HepG2 (cell line): Measurements from ENCODE around the gene FAM219A. TPM values are rescaled to one million over a fixed set of nuclear protein-coding genes. Genes with fewer than 3 reads are reported as not detected.

Experiments
- BRF2 ChIP-seq: sonication (generic); formaldehyde crosslinking; IDR thresholded peaks from 2 replicates; pipeline ENCODE4 v1.8.1; 2022; ENCODE audit warnings: mild to moderate bottlenecking, missing genetic modification reagents
- ETV6 ChIP-seq: sonication (generic); formaldehyde crosslinking; conservative IDR thresholded peaks from 2 replicates; pipeline ENCODE4 v1.4.0; 2020; ENCODE audit warnings: missing genetic modification reagents
- HES4 ChIP-seq: sonication (generic); formaldehyde crosslinking; IDR thresholded peaks from 2 replicates; pipeline ENCODE4 v1.9.0; 2021; ENCODE audit warnings: mild to moderate bottlenecking, missing genetic modification reagents, borderline replicate concordance
- IRF1 ChIP-seq: sonication (generic); formaldehyde crosslinking; IDR thresholded peaks from 2 replicates; pipeline ENCODE4 v1.4.0; 2020; ENCODE audit warnings: low read depth, mild to moderate bottlenecking, missing genetic modification reagents
- MZF1 ChIP-seq: sonication (generic); formaldehyde crosslinking; IDR thresholded peaks from 2 replicates; pipeline ENCODE4 v1.8.1; 2023; ENCODE audit warnings: mild to moderate bottlenecking, missing genetic modification reagents, borderline replicate concordance
- NFIB ChIP-seq: sonication (generic); formaldehyde crosslinking; IDR thresholded peaks from 2 replicates; pipeline ENCODE4 v1.9.0; 2021; ENCODE audit warnings: missing genetic modification reagents, mild to moderate bottlenecking, borderline replicate concordance
- RAD51 ChIP-seq: fragments of 450-650 bp; IDR thresholded peaks from 2 replicates; pipeline ENCODE4 v1.6.1; 2016; ENCODE audit warnings: borderline replicate concordance
- SP2 ChIP-seq: sonication (generic); formaldehyde crosslinking; IDR thresholded peaks from 2 replicates; pipeline ENCODE4 v1.5.1; 2020; ENCODE audit warnings: mild to moderate bottlenecking, missing genetic modification reagents
- ZNF256 ChIP-seq: sonication (generic); formaldehyde crosslinking; conservative IDR thresholded peaks from 2 replicates; pipeline ENCODE4 v1.4.0; 2020; ENCODE audit warnings: missing genetic modification reagents
- ZNF350 ChIP-seq: sonication (generic); formaldehyde crosslinking; IDR thresholded peaks from 2 replicates; pipeline ENCODE4 v1.4.0; 2020; ENCODE audit warnings: mild to moderate bottlenecking, low read depth, missing genetic modification reagents, borderline replicate concordance
- ZNF44 ChIP-seq: sonication (generic); formaldehyde crosslinking; IDR thresholded peaks from 2 replicates; pipeline ENCODE4 v1.5.1; 2020; ENCODE audit warnings: mild to moderate bottlenecking, missing genetic modification reagents
- ZNF557 ChIP-seq: sonication (generic); formaldehyde crosslinking; IDR thresholded peaks from 2 replicates; pipeline ENCODE4 v1.4.0; 2020; ENCODE audit warnings: missing genetic modification reagents
- ZNF589 ChIP-seq: sonication (generic); formaldehyde crosslinking; conservative IDR thresholded peaks from 2 replicates; pipeline ENCODE4 v1.8.0; 2022; ENCODE audit warnings: mild to moderate bottlenecking, moderate library complexity, missing genetic modification reagents
- ZNF598 ChIP-seq: sonication (generic); formaldehyde crosslinking; IDR thresholded peaks from 2 replicates; pipeline ENCODE4 v1.5.1; 2020; ENCODE audit warnings: mild to moderate bottlenecking, missing genetic modification reagents, borderline replicate concordance
- ZNF737 ChIP-seq: sonication (generic); formaldehyde crosslinking; IDR thresholded peaks from 2 replicates; pipeline ENCODE4 v1.5.0; 2020; ENCODE audit warnings: missing genetic modification reagents, mild to moderate bottlenecking, borderline replicate concordance
- ZNF740 ChIP-seq: sonication (generic); formaldehyde crosslinking; IDR thresholded peaks from 2 replicates; pipeline ENCODE4 v1.4.0; 2020; ENCODE audit warnings: missing genetic modification reagents
- ZNF781 ChIP-seq: sonication (generic); formaldehyde crosslinking; IDR thresholded peaks from 2 replicates; pipeline ENCODE4 v1.5.1; 2020; ENCODE audit warnings: borderline replicate concordance, mild to moderate bottlenecking, missing genetic modification reagents; ENCODE audit errors: not compliant biosample characterization
- polyA plus RNA-seq, 8 experiments: library from polyadenylated mRNA; depleted of rRNA in 3 of 8; stranded (reverse) in 7 of 8; unstranded in 1 of 8; fragments of >200 nt; fragmentation: Illumina TruSeq in 4 of 8; extraction: Trizol in 4 of 8; gene quantifications; 2 replicates each; pipeline versions ENCODE4 v1.2.1 to v1.2.3, GENCODE V29; 2011 to 2016; ENCODE audit warnings: low read depth in 4 of 8, missing spikeins in 1 of 8, mixed read lengths in 1 of 8; ENCODE audit not compliant: insufficient read depth in 1 of 8
- total RNA-seq, 5 experiments: library from RNA; depleted of rRNA; stranded (reverse); fragments of >200 nt; fragmentation: Illumina TruSeq; extraction: Trizol; gene quantifications; 2 replicates each; pipeline ENCODE4 v1.2.3, GENCODE V29; 2016; ENCODE audit warnings: low read depth in 1 of 5
- TF ChIP-seq, protein P1 (sequence below): sonication (generic); formaldehyde crosslinking; conservative IDR thresholded peaks from 2 replicates; pipeline ENCODE4 v1.4.0; 2020; ENCODE audit warnings: missing genetic modification reagents
- TF ChIP-seq, protein P2 (sequence below): sonication (generic); formaldehyde crosslinking; IDR thresholded peaks from 2 replicates; pipeline ENCODE4 v1.4.0; 2020; ENCODE audit warnings: missing genetic modification reagents
- TF ChIP-seq, protein P3 (sequence below): sonication (generic); formaldehyde crosslinking; IDR thresholded peaks from 2 replicates; pipeline ENCODE4 v1.8.1; 2023; ENCODE audit warnings: missing genetic modification reagents, inconsistent platforms, borderline replicate concordance

The FAM219A gene
- total and polyA plus RNA-seq, 2 of the 13 experiments (the other 11 are each of a cell fraction or from before 2014, with no cell fraction given): 3.9 to 6.4 TPM

GRCh38 chr9:34374905-34375552 lies 83.3 kb downstream of the FAM219A start (continued):
- TF ChIP-seq MZF1 (CRISPR knock-in tag) (no peak), RAD51 (no peak), SP2 (CRISPR knock-in tag) (no peak), ZNF589 (CRISPR knock-in tag) (no peak), ZNF350 (CRISPR knock-in tag) (peak; percentile 64; the same call in 1 of the 2 replicates), ZNF781 (CRISPR knock-in tag) (no peak), ZNF740 (CRISPR knock-in tag) (no peak), ETV6 (CRISPR knock-in tag) (no peak), ZNF598 (CRISPR knock-in tag) (no peak), ZNF256 (CRISPR knock-in tag) (no peak), NFIB (no peak), BRF2 (no peak), IRF1 (CRISPR knock-in tag) (no peak), ZNF557 (CRISPR knock-in tag) (no peak), ZNF44 (CRISPR knock-in tag) (no peak), HES4 (no peak), ZNF737 (no peak)
- TF ChIP-seq, protein P1, sequence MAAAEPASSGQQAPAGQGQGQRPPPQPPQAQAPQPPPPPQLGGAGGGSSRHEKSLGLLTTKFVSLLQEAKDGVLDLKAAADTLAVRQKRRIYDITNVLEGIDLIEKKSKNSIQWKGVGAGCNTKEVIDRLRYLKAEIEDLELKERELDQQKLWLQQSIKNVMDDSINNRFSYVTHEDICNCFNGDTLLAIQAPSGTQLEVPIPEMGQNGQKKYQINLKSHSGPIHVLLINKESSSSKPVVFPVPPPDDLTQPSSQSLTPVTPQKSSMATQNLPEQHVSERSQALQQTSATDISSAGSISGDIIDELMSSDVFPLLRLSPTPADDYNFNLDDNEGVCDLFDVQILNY: no peak
- TF ChIP-seq, protein P2, sequence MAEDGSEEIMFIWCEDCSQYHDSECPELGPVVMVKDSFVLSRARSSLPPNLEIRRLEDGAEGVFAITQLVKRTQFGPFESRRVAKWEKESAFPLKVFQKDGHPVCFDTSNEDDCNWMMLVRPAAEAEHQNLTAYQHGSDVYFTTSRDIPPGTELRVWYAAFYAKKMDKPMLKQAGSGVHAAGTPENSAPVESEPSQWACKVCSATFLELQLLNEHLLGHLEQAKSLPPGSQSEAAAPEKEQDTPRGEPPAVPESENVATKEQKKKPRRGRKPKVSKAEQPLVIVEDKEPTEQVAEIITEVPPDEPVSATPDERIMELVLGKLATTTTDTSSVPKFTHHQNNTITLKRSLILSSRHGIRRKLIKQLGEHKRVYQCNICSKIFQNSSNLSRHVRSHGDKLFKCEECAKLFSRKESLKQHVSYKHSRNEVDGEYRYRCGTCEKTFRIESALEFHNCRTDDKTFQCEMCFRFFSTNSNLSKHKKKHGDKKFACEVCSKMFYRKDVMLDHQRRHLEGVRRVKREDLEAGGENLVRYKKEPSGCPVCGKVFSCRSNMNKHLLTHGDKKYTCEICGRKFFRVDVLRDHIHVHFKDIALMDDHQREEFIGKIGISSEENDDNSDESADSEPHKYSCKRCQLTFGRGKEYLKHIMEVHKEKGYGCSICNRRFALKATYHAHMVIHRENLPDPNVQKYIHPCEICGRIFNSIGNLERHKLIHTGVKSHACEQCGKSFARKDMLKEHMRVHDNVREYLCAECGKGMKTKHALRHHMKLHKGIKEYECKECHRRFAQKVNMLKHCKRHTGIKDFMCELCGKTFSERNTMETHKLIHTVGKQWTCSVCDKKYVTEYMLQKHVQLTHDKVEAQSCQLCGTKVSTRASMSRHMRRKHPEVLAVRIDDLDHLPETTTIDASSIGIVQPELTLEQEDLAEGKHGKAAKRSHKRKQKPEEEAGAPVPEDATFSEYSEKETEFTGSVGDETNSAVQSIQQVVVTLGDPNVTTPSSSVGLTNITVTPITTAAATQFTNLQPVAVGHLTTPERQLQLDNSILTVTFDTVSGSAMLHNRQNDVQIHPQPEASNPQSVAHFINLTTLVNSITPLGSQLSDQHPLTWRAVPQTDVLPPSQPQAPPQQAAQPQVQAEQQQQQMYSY: no peak
- TF ChIP-seq, protein P3, sequence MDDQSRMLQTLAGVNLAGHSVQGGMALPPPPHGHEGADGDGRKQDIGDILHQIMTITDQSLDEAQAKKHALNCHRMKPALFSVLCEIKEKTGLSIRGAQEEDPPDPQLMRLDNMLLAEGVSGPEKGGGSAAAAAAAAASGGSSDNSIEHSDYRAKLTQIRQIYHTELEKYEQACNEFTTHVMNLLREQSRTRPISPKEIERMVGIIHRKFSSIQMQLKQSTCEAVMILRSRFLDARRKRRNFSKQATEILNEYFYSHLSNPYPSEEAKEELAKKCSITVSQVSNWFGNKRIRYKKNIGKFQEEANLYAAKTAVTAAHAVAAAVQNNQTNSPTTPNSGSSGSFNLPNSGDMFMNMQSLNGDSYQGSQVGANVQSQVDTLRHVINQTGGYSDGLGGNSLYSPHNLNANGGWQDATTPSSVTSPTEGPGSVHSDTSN (CRISPR knock-in tag): no peak
